HG03103 (cell line): ENCODE measurements around the gene VPS37B.

Source experiments
- ATAC-seq: cut with Tn5 transposase; IDR thresholded peaks from one replicate; pipeline ENCODE4 v1.9.1; 2021; ENCODE audit warnings: low read depth; ENCODE audit not compliant: unreplicated experiment

Gene VPS37B

DNA sequence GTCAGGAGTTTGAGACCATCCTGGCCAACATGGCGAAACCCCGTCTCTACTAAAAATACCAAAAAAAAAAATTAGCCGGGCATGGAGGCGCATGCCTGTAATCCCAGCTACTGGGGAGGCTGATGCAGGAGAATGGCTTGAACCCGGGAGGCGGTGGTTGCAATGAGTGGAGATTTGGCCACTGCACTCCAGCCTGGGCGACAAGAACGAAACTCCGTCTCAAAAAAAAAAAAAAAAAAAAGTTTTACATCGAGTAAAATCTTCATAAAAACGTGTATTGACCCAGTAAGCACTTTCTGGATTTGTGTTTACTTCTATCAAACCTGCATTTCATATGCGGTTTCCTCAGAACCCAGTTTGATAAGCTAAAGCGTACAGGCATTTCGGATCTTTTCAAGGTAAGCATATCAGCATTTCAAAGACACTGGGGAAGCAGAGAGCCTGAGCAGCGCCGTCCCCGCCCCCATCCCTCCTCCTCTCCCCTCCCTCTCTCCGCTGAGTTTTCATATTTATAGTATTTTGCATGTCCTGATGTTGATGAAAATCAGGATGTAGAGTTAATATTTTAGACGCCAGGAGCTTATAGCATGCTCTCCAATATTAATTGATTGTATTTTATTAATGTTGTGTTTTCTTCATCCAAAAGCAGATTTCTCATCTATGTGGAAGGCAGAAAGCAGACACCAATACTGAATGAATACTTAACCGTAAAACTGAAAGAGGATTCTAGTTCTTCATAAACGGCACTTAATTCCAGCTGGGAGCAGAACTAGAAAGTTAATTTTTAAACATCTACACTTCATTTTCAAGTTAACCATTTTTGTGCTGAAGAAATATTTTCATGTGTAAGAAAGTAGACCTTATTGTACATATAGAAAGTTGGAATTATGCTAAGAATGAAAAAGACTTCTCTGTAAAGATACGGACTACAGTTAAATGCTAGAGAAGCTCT lies 69.9 kb downstream of the VPS37B start:
- ATAC-seq = no peak

DNA sequence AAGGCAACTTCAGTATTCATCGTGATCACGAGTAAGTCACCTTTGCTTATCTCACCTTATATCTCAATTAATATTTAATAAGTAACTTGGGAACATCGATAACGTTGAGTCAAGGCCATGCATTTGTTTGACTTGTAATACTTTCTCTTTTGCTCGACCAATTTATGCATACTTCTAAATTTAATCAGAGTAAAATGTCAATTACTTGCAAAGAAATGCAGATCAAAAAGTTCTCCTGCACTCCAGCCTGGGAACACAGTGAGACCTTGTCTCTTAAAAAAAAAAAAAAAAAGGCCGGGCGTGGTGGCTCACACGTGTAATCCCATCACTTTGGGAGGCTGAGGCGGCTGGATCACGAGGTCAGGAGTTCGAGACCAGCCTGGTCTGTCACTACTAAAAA lies 72.5 kb downstream of the VPS37B start:
- ATAC-seq = no peak

DNA sequence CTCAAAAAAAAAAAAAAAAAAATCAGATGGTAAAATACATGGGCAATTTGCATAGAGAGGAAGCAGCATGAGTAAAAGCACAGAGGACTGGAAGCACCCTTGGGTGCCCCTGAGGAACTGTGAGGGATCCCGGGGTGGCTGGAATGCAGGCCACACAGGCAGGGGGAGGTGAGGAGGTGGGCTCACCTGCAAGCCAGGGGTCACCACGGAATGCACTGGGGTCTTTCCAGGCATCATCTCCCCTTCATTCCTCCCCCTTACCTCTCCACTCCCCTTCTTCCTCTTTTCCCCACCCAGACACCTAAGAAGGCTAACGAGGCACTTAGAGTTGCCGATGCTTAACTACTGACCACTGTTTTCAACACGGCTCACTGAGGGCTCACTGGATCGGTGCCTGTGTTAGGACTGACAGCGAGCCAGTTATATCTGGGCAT lies 75.1 kb downstream of the VPS37B start:
- ATAC-seq = no peak

DNA sequence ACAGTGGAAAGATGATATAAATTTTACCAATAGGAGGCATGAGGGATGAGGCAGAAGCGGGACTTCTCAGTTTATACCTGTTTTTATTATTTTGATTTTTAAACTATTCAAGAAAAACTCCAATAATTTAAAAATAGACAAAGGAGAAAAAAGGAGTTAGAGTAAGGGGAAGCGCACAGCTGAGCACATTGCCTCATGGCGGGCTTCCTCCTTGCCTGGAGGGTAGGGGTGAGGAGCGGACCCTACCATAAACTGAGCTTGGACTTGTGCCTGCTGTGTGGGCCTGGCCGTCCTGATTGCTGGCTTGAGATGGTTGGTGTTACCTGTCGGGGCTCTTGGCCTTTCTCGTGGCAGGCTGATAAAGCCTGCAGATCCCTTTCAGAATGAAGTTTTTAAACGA lies 75.8 kb downstream of the VPS37B start:
- no peak for ATAC-seq

DNA sequence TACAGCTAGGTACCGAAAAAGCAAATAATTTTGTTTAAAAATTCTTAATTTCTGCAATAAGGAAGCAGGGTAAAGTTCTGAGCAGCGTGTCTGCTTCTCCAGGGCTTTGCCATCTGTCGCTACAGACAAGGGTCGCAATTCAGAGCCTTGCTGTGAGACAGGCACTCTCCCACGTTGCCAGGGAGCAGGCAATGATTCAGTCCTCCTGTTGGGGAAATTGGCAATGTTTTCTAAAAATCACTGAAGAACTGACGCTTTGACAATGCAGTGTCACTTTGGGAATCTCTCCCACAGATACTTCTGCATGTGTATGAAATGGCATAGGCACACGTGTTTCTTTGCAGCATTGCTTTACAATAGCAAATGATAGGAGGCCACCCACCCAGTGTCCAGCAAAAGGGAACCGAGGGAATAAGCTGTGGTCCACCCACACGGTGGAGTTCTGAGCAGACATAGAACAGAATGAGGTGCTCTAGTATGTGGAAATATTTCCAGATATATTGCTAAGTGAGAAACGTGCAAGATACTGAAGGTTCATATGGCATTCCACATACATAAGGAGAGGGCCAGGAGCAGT lies 76.6 kb downstream of the VPS37B start:
- ATAC-seq = no peak
